NCI-H2196 treated with DMSO at 0.1 percent for 48 hours (cell line): Measurements from ENCODE around the gene MYCN.
"Not testable (repeated sequence)": the region's sequence is repeated elsewhere in the genome, so short reads cannot be mapped to it uniquely, and the experiment has no call there.

Experiments used
- DNase-seq: peaks from one replicate; lab custom pipeline; 2025; ENCODE audit not compliant: unreplicated experiment; lab: John Stamatoyannopoulos, UW

The MYCN gene

DNA sequence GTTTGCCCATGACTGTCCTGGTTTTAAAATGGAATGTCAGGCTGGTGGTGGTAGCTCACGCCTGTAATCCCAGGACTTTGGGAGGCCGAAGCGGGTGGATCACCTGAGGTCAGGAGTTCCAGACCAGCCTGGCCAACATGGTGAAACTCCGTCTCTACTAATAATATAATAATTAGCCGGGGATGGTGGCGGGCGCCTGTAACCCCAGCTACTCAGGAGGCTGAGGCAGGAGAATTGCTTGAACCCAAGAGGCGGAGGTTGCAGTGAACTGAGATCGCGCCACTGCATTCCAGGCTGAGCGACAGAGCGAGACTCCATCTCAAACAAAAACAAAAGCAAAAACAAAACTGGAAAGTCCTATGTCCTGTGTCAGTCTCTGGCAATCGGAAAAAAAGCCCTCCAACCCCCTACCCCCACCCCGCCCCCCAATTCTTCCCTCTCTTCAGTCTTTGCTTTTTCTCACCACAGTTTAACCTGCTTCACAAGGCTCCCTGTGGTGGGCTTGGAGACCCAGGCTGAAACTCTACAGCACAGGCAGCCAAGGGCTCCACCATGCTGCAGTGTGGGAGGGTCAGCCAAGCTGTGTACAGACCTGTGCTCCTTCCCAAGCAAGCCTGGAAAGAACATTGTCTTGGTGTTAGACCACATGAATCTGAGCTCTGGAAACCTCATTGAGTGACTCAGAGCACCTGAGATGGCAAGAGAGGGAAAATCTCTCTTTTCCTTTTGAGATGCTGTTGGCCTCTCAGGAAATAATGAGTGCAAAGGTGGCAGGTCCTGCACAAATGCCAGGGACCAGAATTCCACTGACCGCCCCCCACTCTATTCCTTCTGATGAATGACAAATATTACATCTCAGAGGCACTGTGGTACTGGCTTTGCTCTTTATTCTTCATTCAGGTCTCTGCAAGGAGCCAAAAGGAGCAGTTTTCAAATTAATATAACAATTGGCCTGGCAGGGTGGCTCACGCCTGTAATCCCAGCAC lies 16.7 kb downstream of the MYCN start:
- no peak for DNase-seq

DNA sequence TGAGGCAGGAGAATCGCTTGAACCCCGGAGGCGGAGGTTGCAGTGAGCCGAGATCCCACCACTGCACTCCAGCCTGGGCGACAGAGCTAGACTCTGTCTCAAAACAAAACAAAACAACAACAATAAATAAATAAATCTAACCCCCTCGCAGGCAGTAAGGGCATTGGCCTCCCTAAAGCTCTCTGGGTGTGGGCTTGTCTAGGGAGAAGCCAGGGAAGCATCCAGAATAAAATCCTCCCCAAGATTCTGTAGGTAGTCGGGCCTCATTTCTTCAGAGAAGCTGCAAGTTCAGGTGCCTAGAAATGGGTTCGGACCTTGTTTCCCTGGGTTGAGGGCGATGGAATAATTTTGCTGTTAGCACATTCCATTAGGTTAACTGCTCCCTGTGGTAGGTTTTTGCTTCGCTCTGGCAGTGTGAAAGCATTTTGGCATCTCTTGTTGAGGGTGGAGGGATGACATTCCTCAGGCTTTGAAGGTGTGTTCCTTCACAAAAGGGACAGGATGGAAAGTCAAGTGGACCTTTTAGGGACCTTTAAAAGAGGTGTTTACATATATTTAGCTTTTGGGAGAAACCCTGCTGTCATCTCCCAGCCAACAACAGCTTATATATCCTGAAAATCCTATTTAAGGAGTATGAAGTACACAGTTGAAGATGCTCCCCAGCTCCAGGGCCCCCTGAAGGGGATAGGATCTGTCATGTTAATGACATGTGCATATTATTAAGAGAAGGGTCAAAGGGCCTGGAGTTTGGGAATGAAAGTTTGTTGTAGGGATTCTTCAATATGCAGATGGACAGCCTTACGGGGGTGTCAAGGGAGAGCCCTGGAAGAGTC lies 17.7 kb downstream of the MYCN start:
- DNase-seq, result no peak

DNA sequence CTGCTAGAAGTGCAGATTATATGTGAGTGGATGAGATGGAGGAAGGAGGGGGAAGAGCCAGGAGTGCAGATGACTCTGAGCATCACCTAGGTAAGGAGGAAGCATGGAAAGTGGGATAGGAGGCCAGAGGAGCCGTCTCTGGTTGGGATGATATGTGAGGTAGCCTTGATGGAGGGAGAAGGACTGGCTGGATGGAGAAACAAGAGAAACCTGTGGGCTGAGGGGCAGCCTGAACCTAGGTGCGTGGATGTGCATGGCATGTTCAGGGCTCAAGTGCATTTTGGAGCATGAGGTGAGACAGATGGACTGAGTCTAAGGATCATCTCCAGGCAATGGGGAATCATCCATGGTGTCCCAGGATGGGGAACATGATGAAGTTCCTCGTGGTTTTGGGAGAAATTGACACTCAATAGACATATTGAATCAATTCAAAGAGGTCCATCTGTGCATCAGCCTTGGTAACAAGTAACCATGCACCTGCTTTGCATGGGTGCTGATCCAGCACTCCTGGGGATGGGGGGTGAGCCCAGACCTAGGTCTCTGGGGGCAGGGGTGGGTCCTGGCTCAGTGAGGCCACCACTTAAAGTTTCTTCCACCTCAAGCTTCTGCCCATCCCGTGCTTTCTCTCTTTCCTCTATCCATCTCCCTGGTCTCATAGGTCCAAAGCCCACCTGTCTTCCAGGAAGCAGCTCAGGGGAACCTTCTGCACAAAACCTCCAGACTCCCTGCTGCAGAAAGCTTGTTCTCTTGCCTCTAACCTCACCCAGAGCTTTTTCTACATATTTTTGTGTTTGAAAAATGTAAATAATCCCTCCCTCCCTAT lies 19.2 kb downstream of the MYCN start:
- DNase-seq, result no peak

DNA sequence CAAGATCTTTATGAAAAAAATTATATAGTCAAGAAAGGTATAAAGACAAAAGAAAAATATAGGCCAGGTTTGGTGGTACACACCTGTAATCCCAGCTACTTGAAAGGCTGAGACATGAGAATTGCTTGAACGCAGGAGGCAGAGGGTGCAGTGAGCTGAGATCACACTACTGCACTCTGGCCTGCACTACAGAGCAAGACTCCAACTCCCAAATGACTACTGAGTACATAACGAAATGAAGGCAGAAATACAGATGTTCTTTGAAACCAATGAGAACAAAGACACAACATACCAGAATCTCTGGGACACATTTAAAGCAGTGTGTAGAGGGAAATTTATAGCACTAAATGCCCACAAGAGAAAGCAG lies 19.8 kb downstream of the MYCN start:
- not testable (repeated sequence) for DNase-seq

DNA sequence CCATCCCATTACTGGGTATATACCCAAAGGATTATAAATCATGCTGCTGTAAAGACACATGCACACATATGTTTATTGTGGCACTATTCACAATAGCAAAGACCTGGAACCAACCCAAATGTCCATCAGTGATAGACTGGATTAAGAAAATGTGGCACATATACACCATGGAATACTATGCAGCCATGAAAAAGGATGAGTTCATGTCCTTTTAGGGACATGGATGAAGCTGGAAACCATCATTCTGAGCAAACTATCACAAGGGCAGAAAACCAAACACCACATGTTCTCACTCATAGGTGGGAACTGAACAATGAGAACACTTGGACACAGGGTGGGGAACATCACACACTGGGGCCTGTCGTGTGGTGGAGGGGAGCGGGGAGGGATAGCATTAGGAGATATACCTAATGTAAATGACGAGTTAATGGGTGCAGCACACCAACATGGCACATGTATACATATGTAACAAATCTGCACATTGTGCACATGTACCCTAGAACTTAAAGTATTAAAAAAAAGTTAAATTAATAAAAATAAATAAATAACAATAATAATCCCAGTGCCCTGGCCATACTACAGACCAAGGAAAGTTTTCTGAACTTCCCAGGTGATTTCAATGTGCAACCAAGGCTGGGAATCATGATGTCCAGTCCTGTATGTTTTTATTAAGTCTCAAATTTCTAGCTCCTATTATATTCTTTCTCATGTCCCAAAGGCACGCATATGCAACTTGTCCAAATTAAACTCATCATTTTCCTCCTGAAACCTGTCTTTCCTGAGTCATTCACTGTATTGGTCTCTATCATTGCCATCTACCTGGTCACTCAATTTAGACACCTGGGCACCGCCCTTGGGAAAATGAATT lies 23.0 kb downstream of the MYCN start:
- not testable (repeated sequence) for DNase-seq

DNA sequence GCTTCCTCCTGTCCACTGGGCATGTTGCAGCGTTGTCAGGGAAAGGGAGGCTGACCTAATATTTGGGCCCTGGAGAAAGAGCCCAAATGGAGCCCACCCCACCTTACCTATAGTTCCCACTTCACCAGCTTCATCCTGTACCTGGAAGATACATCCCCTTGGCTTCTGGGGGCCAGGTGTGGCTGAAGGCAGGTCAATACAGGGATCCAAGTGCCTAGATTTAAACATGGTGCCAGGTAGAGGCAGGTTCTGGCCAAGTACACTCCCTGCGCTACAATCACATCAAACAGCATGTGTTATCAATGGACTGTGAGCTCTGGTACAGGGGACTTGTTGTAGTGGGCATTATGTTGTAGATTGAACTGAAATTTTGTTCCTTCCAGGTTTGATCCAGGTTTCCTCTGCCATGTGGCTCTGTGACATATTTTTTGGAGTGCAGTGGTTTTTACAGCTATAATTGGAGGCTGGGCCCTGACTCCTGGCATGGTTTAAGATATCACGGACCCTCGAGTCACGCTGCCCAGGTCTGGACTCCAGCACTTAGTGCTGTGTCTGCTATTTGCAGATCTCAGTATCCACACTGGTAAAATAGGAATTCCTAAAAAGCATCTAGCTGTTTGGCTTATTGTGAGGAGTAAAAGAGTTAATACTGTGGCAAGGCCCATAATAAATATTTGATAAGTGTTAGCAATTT lies 23.8 kb downstream of the MYCN start:
- no peak for DNase-seq

DNA sequence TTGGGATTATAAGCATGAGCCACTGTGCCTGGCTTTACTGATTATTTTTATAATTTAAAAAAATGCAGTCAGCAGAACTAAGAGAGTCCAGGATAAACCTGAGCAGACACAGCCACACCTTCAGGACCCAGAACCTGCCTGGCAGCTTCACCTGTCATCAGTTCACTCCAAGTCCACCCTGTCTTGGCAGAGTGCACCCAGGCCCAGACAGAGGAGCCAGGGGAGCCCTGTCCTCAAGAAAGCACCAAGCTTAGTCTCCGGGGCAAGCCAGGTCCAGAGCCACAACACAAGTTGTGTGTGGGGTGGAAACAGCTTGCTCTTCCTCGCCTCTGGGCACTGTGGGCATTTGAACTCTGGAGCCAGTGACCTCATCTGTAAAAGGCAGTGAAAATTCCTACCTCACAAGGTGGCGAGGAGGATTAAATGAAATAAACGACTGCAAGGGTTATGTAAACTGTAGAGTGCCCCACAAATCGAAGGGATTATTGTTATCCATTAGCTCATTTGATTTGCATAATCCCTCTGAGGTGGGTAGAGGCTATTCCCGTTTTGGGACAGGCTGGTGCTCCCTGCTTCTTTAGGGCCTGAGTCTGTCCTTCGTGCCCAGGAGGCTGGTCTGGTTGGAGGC lies 24.7 kb downstream of the MYCN start:
- no peak for DNase-seq

DNA sequence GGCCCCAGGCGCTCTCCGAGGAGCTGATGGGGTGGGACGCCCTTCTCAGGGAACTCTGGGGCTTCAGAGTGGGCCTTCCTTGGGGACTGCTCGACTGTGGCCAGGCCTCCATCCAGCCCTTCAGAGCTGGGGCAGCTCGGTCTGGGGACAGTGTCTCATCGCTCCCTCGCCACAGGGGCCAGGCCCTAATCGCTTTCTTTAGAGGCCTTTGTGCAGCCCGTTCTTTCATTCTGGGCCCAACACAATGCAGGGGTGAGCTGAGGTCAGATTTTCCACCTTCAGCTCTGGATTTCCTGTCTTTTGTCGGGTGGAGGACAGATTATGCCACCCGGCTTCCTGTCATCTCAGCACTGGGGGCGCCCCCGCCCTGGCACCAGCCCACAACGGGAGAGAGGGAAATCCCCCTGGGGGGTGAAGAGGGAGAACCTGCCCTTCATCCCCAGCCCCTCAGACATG lies 25.2 kb downstream of the MYCN start:
- no peak for DNase-seq

DNA sequence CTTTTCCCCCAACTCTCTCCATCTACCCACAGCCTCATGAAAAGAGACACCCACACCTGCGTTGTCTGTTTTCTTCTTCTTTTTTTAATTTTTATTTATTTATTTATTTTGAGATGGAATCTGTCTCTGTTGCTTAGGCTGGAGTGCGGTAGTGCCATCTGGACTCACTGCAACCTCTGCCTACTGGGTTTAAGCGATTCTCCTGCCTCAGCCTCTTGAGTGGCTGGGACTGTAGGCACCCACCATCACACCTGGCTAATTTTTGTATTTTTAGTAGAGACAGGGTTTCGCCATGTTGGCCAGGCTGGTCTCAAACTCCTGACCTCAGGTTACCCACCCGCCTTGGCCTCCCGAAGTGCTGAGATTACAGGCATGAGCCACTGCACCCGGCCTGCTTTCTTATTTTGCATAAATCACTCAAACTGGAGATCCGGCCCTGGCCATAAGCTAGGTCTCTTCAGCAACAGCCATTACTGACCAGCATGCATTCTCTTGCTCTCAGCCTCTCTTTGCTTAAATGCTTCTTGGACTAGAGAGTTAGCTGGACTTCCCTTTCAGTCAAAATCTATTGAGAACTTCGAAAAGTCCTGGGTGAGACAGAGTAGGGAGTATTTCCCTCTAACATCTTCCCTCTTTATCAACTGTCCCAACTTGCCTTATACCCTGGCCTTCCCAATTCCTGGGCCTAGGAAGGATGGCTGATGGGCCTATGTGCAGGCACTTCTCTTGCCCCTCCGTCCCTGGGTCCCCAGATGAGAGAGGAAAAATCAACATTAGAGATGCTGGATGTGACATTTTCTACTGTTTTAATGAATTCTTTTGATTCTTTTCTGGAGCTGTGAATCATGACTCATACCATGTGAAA lies 27.3 kb downstream of the MYCN start:
- no peak for DNase-seq

DNA sequence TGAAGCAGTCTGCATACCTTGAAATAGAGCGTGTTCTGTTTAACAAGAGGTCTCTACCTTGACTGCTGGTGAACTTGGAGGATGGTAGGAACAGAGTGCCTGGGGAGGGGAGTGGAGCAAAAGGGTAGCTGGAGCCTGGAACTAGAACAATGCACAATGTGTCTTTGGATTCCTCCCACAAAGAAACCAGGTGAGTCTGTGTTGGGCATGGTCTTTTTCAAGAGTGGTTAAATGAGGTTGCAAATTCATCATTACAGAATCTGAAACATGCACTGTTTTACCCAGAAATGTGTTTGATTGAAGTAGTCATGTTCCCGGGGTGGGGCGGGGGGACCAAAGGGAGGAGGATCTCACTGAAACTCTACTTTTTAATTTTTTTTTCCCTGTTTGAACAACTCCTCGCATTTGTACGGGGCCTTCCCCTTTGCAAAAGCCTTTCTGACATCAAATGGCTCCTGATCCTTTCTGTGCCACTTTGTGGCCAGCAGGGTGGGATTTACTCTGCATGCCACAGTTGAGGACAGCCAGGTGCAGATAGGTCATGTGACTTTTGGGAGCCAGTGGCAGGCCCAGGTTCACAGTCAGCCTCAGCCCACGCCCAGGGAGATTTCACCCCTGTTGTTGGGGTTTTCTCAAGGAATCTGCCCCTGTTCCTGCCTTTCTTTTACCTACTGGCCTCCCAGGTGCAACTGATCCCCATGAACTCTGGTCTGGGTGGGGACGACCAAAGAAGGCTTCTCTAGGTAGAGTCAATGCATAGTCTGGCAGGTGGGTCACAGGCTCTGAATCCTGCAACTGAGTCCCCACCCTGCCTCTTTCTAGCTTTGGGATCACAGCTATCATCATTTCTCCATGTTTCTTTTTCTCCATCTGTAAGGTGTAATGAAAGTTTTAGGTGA lies 28.2 kb downstream of the MYCN start:
- DNase-seq, result no peak

DNA sequence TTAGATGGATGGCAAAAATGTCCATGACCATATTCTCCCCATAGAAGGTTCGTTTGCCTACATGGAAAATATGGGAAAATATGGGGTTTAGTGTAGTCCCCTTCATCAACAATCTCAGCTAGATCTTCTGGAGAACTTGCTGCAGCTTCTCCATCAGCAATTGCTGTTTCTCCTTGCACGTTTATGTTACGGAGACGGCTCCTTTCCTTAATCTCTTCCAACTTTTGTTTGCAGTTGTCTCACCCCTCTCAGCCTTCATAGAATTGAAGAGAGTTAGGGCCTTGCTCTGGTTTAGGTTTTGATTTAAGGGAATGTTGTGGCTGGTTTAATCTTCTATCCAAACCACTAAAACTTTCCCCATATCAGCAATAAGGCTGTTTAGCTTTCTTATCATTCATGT lies 28.9 kb downstream of the MYCN start:
- no peak for DNase-seq

DNA sequence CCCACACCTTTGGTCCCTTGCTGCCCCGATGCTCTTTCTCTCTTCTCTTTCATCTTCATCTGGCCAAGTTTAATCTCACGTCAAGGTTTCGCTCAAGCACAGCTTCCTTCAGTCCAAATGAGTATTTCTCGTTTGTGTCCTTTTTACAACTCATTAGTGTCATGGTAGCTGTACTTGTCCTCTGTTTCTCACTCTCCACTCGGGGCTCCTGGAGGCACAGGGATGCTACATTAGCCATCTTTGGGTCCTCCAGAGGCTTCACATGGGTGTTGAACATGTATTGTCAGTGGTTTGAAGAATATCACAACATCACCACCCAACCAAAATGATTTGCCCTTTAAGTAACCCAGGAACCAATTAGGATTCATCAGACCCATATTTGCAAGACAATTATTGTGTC lies 30.4 kb downstream of the MYCN start:
- DNase-seq, result no peak

DNA sequence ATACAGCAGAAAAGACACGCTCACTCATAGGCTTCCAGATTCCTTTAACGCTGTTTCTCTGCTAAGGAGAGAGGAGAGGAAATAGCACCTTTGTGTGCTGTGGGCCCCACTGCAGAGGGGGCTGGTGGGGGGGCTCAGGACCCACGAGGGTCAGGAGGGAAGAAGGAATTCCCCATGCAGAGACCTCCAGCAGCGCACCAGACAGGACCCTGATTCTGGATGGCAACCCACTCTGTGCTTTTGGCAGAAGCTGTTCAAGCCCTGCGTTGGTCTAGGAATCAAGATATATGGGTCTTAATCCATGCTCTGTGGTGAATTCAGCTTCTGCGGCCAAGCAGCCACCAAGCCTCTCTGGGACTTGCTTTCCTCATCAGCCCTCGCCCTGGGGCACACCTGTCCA lies 31.0 kb downstream of the MYCN start:
- no peak for DNase-seq

DNA sequence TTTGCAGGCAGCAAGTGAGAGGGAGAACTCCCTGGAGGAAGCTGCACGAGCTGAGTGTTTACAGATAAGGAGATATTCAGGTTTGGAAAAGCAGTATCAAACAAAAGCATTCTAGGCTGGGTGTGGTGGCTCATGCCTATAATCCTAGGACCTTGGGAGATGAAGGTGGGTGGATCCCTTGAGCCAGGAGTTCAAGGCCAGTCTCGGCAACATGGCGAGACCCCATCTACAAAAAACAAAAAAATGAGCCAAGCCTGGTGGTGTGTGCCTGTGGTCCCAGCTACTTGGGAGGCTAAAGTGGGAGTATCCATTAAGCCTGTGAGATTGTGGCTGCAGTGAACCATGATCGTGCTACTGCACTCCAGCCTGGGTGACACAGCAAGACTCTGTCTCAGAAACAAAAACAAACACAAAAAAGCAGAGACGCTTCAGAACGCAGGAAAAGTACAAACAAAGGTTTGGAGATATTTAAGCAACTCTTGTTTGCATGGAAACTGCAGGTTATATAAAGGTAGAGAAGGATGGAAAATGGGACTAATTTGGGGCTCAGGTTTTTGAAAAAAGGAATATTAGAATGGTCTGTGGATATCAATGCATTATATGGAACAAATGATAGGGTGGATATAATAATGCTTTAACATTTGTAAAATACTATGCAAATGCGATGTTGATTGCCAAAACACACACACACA lies 31.6 kb downstream of the MYCN start:
- DNase-seq, result no peak

DNA sequence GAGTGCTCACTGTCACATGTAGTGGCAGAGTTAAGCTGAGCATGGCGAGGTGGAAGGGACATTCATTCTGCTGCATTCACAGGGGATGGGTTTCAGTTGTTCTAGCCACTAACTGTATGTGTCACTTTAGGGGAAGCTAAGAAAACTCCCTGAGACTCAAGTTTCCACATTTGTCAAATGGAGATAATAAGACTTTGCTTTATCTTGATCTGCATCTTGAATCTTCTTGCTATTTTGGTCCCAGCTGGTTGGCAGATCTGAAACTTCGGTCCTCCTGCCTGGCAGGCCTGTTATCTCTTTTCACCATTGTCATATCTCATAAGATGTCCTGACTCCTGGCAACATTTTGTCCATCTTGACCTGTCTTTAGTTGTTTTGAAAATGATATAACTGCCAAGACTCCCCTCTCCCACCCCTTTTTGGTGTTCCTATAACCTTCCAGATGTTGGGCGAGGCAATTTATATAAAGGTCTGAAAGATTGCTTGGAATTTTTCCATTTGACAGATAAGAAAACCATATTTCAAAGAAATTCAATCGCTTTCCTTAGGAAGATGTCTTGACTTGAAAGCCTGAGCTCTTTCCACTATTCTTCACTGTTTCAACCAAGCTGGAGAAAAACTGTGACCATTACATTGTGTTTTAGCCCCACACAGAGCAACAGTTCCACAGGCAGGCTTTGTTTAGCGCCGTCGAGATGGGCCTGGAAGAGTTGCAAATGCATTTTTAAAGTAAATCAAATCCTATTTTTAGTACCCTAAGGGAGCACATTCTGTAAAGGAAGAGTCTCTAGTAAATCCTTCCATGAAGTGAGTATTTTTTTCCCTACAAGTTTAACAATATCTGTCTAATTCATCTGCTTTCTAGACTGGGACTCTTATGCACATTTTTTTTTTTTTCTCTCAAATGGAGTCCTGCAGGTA lies 33.4 kb downstream of the MYCN start:
- no peak for DNase-seq
